Neural cell (in vitro differentiated cells): Measurements from ENCODE around the gene MYMK.

Experiments
- CTCF ChIP-seq: fragments of 450-650 bp; IDR thresholded peaks from 2 replicates; pipeline ENCODE4 v1.5.1; 2014; ENCODE audit warnings: antibody characterized with exemption, mild to moderate bottlenecking, moderate library complexity; ENCODE audit not compliant: poor library complexity, severe bottlenecking
- EP300 ChIP-seq: fragments of 450-650 bp; conservative IDR thresholded peaks from 2 replicates; pipeline ENCODE4 v1.6.1; 2014; ENCODE audit warnings: antibody characterized with exemption, mild to moderate bottlenecking, moderate library complexity; ENCODE audit not compliant: poor library complexity, severe bottlenecking
- EZH2 ChIP-seq: fragments of 200-600, 300-800 bp; shearing (Covaris generic), sonication (generic); IDR thresholded peaks from 2 replicates; pipeline ENCODE4 v1.6.1; 2014; ENCODE audit warnings: antibody characterized with exemption, low read length, borderline replicate concordance, mild to moderate bottlenecking; ENCODE audit not compliant: insufficient read depth, poor library complexity, severe bottlenecking
- RAD21 ChIP-seq: fragments of 450-650 bp; conservative IDR thresholded peaks from 2 replicates; pipeline ENCODE4 v1.6.1; 2014; ENCODE audit warnings: antibody characterized with exemption, mild to moderate bottlenecking, moderate library complexity
- TAF1 ChIP-seq: IDR thresholded peaks from 2 replicates; pipeline ENCODE4 v1.6.1; 2012; ENCODE audit warnings: low read depth

DNA sequence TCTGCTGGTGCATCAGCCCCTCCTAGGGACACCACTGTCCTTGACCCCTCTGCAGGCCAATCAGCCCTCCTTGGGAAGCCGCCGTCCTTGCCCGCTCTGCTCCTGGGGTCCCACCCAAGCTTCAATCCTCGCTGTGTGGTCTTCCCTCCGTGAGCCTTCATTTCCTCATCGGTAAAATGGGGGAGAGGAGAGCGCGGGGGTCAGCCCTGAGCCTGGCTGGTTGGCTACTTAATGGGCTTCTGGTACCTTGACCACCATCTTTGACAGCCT, 33.2 kb downstream of the MYMK start:
- TF ChIP-seq CTCF (no peak), EP300 (no peak), TAF1 (no peak), RAD21 (no peak), EZH2 (no peak)
